Cardiac fibroblast (primary cell): Measurements from ENCODE around the gene NRG3.

Source experiments
- DNase-seq, 2 donors: peaks; one replicate each; pipeline versions ENCODE4 v3.0.0 to v3.0.0-alpha.2; 2010; ENCODE audit warnings: low read depth in 2 of 2
- H3K4me3 ChIP-seq, 2 donors: replicated peaks in 1 of 2; 1 replicate in 1 of 2; 2 replicates in 1 of 2; pipeline ENCODE4 v1.5.1; 2011; ENCODE audit warnings: low read depth in 2 of 2, low read length in 2 of 2, mild to moderate bottlenecking in 2 of 2, moderate library complexity in 1 of 2
- CTCF ChIP-seq: IDR thresholded peaks from one replicate; pipeline ENCODE4 v1.5.1; 2011; ENCODE audit warnings: low read depth, mild to moderate bottlenecking, low read length, inconsistent platforms

The NRG3 gene

GRCh38 chr10:81882011-81882410 lies 7.0 kb downstream of the NRG3 start:
- no peak for TF ChIP-seq CTCF
- H3K4me3 ChIP-seq: no peak overlapping the region
- DNase-seq: no peak

DNA sequence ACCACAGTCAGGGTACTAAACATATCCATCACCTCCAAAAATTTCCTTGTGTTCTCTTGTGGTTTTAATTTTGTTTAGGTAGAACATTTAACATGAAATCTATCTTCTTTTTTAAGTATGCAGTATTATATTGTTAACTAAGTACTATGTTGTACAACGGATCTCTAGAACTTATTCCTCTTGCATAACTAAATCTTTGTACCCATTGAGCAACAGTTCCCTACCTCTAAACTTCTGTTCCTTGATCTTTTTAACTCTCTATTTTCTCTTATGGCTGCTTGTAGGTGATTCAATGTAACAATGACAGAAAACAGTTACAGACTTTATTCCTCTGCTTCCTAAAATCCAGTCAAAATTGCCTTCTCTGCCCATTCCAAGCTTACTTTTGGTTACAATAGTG lies 9.9 kb downstream of the NRG3 start:
- no peak for TF ChIP-seq CTCF
- H3K4me3 ChIP-seq: no peak overlapping the region
- no peak for DNase-seq

DNA sequence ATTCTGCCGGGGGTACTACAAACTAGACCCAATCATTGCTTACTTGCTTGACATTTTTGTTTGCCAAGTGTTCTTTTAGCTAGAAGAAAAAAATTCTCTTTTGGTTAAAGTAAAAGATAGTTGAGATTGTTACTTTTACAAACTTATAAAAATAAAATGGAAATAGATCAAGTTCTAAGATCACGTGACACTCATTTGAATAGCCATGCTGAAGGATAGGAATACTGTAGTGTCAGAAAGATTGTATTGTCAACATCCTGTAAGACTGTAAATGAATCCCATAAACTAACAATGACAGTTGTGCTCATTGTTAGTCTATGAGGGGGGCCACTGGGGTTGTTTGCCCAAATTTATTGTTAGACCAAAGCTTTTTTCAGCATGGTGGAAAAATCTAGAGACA lies 10.5 kb downstream of the NRG3 start:
- no peak overlapping the region for H3K4me3 ChIP-seq
- DNase-seq: no peak
- TF ChIP-seq CTCF: no peak

- no peak for TF ChIP-seq CTCF
- no peak for DNase-seq
- no peak overlapping the region for H3K4me3 ChIP-seq
These were observed 11.9 kb downstream of the NRG3 start for GRCh38 chr10:81886939-81887338.

DNA sequence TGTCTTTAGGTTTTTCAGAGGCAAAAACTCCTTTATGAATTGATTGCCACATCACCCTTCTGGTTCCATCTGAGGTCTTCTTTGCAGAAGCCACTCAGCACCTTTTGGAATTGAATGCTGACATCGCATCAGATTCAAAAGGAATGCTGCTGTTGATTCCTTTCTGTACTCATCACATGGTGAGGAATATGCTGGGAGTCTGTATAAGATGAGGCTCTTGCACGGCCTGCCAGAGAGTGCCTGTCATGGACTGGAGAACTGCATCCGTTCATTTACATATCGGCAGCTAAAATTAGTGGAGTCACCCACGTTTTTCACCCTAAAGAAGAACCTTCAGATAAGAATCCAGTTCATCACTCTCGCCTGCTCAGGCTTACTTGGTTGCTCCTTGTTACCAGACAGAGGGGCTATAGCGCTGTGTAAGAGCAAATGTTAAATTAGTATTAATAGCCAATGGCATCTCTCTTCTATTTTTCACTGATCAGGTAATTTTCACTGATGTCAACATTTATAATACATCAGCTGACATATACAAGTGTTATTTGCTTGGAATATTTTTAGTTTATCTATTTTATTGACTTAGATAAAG lies 14.3 kb downstream of the NRG3 start:
- peak in 1 of 2 donors; percentile 4 for DNase-seq

DNA sequence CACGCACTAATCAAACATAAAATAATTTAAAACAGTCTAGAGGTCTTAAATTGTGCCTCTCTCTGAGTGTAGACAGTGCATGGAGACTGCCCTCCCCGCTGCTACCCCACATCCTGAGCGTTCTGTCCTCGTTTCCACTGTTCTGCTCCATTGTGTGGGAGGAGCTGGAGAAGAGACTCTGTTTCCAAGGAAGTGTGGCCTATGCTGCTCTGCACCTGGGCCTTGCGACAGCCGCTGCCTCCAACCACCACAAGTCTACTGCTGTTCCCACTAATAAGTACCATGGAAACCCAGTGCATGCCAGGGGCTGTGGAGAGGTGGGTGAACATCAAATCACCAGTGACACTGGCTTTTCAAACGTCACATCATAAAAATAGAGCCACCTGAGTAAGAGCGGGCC lies 19.6 kb downstream of the NRG3 start:
- TF ChIP-seq CTCF: no peak
- no peak for DNase-seq

More for the DNA sequence above, 14.3 kb downstream of the NRG3 start:
- TF ChIP-seq CTCF: no peak
- no peak overlapping the region for H3K4me3 ChIP-seq

DNA sequence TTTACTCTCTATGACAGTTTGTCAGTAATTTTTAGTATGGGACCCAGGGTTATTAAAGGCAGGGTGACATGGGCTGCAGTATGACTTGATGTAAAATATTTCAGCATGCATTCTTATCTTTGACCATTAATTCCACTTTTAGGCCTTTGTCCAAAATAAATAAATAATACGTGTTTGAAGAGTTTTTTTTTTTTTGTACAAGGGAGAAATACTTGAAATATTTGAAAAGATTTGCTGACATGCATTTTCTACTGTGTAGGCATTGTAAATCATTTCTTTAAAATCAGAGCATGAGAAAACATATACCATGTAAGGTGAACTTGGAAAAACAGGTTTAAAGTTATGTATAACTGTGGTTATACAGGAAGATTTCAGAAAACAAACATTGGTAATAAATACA lies 23.5 kb downstream of the NRG3 start:
- DNase-seq: no peak
- no peak for TF ChIP-seq CTCF
- H3K4me3 ChIP-seq: no peak overlapping the region

More for the DNA sequence above, 19.6 kb downstream of the NRG3 start:
- H3K4me3 ChIP-seq: no peak overlapping the region
